ENCODE data around the gene BMP2K.

DNA sequence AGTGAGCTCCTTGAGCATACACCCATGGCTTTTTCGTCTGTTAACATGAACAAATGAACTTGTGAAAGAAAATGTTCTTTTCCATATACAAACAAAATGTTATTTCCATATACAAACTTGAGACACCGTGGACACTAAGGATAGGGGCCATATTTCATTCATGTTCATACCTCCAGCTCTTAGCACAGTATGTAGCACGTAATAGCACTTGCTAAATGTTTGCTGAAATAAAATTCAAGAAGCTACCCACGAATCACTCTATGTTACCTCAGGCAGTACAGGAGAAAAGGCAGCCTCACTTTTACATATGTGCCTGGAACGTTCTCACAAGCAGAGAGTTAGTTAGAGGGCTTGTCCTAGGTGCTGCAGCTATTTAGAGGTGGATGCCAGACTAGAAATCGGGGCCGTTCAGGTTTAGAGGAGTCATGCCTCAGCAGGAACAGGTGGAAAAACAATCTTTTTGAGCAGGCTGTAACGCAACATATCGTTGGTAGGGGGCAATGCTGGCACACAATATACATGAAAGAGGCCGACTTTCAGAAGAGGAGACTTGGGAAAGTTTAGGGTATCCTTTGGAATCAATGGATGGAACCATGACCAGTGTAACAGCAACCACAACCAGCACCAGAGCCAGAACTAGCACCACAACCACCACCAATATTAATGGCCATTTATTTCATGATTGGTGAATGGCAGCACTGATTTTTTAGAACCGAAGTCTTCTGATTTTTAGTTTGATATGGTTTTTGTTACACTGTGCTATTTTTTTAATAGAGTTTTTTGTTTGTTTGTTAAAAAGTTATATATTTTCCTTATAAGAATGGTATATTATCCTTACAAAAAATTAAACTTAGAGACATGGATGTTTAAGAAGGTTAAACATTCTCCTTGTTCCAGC is 177.9 kb downstream of the BMP2K start:
- no peak for TF ChIP-seq CSDC2 (CRISPR knock-in tag; IDR thresholded peaks at IDR 0.05)
- no peak for TF ChIP-seq GLIS3 (CRISPR knock-in tag; IDR thresholded peaks at IDR 0.05)
- TF ChIP-seq, protein P1, sequence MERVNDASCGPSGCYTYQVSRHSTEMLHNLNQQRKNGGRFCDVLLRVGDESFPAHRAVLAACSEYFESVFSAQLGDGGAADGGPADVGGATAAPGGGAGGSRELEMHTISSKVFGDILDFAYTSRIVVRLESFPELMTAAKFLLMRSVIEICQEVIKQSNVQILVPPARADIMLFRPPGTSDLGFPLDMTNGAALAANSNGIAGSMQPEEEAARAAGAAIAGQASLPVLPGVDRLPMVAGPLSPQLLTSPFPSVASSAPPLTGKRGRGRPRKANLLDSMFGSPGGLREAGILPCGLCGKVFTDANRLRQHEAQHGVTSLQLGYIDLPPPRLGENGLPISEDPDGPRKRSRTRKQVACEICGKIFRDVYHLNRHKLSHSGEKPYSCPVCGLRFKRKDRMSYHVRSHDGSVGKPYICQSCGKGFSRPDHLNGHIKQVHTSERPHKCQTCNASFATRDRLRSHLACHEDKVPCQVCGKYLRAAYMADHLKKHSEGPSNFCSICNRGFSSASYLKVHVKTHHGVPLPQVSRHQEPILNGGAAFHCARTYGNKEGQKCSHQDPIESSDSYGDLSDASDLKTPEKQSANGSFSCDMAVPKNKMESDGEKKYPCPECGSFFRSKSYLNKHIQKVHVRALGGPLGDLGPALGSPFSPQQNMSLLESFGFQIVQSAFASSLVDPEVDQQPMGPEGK (CRISPR knock-in tag; IDR thresholded peaks at IDR 0.05; ENCODE audit: borderline replicate concordance) = no peak
- TF ChIP-seq SNAI2 (CRISPR knock-in tag; IDR thresholded peaks at IDR 0.05) = no peak; the same call in 1 of the 2 replicates

All from SK-N-SH treated with all-trans-retinoic acid at 6 μM for 48 hours (cell line).